ENCODE data around the gene SGF29.

- no peak for TF ChIP-seq CTCF (IDR thresholded peaks at IDR 0.05)
- TF ChIP-seq EZH2phosphoT487 (IDR thresholded peaks at IDR 0.05): no peak
Observed at GRCh38 chr16:28505489-28506137, 48.1 kb upstream of the SGF29 start.

All from neural progenitor cell (in vitro differentiated cells).